Right ventricle myocardium inferior (tissue), 1 donor: ENCODE data around the gene BNIP2. TPM values are rescaled to one million over a fixed set of nuclear protein-coding genes. Genes with fewer than 3 reads are reported as not detected.

Source experiments
- ATAC-seq: fragments of 200-7000 bp; cut with Tn5 transposase; one replicate; pipeline ENCODE4 v1.9.1; 2020; ENCODE audit warnings: mild to moderate bottlenecking, moderate library complexity
- DNase-seq: peaks from one replicate; pipeline ENCODE4 v3.0.0; 2021; ENCODE audit errors: missing footprints
- intact Hi-C: fragments of 100-400 bp; cut with DNase I; formaldehyde crosslinking; loops from one replicate; pipeline ENCODE4 v1.11.0; 2022
- total RNA-seq: library from RNA; stranded (reverse); fragmentation: NEBNext Ultra II Directional; extraction: Animal tissue kit (Norgen Biotek cat#: 25700); gene quantifications from one replicate; pipeline ENCODE4 v1.2.1, GENCODE V29; 2021
- donor health status: DM: no; HTN: yes; CAD: no; lungs with severe emphysema.

BNIP2 gene
- total RNA-seq, 1 donor from 2014 or later: 73.2 TPM

GRCh38 chr15:59694779-59695178, 5.7 kb upstream of the BNIP2 start:
- no peak for ATAC-seq
- intact Hi-C loops: loop anchor here (10.0 kb wide), 1 partner anchor 630 kb away; no protein-coding TSS in a partner anchor

GRCh38 chr15:59691194-59691805, 2.2 kb upstream of the BNIP2 start:
- DNase-seq: no peak
- intact Hi-C loops: loop anchor here (10.0 kb wide), 1 partner anchor 634 kb away; no protein-coding TSS in a partner anchor
- ATAC-seq: no peak

More at GRCh38 chr15:59694779-59695178, 5.7 kb upstream of the BNIP2 start:
- DNase-seq: no peak

- peak; percentile 74 for ATAC-seq
- intact Hi-C loops: loop anchor here (2.0 to 10.0 kb wide), 2 partner anchors 33 to 635 kb away; partner anchors contain the start of gene GTF2A2
- DNase-seq: peak; percentile 95
Measured at GRCh38 chr15:59689626-59690236, 611 bp upstream of the BNIP2 start.

DNA sequence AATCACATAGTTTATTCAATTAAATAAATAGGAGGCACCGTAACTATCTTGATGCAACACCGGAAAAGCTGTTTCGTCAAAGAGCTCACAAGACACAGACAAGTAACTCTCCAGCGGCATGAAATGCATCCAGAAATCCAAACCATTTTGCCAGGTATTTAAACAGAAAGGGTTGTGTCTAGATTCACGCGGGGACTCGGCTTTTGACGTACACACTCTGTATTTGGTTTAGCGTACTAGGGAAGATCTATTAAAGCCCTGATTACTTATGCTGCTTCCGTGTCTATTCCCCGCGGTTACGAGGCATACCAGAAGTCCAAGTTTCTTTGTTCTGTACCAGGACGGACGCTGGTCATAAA, 718 bp downstream of the BNIP2 start:
- ATAC-seq (no peak), DNase-seq (no peak)
- intact Hi-C loops: loop anchor here (2.0 kb wide), 1 partner anchor 32 kb away; the partner anchor contains the start of gene GTF2A2

- intact Hi-C loops: loop anchor here (2.0 kb wide), 1 partner anchor 31 kb away; the partner anchor contains the start of gene GTF2A2
- DNase-seq (no peak), ATAC-seq (no peak)
Measured at GRCh38 chr15:59687836-59688235, 1.3 kb downstream of the BNIP2 start.

DNA sequence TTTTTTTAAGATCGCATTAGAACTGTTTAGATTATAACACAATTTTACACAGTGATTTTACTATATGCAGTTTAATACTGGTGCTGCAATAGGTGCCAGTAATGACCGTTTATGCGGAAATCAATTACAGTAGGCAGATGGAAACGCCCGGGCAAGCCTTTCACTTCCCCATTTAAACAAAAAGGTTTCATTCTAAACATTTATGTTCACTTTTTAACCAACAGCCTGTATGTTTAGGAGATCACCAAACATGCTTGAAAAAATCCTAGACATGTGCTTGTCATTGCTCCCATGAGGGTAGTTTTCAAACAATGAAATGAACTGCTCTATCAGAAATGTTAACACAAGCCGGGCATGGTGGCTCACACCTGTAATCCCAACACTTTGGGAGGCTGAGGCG, 2.7 kb downstream of the BNIP2 start:
- DNase-seq (no peak), ATAC-seq (no peak)
- intact Hi-C loops: no loop called here

DNA sequence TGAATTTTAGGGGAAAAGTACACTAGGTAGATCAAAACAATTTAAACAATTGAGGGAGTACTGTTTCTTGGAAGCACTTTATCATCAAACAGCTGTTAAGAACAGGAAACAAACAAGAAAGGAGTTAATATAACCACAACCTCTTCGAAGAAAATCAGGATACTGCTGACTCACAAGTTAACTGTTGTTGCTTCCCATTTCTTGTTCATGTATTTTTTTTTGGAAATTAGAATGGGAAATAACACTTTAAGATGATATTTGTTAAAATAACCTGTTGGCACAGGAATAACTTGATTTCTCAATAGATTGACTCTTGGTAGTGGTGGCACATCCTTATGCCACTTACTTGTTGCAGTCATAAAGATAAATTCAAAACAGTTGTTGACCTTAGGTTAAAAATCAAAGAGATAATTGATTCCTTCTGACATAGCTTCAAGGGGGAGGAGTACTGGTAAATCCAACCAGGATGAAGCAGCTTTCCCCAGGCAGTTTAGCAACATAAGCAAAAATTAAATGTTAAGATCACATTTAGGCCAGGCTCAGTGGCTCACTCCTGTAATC, 3.3 kb downstream of the BNIP2 start:
- DNase-seq (no peak), ATAC-seq (no peak)
- intact Hi-C loops: no loop called here

DNA sequence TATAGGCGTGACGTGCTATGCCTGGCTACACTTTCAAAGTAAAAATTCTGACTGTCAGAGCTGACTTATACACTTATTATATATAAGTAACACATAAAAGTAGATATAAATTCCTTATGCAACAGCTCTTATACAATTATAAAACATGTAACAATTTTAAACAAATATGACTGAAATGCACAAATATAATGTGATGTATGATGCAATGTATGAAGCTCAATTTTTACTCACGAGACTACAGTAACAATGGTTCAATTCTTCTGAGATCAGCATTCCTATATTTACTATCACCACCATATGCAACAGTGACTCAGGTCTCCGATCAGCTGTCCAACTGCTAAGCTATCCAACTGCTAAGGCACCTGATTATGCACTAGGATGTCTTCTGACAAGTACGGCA, 8.2 kb downstream of the BNIP2 start:
- ATAC-seq: no peak
- DNase-seq: no peak
- intact Hi-C loops: no loop called here

DNA sequence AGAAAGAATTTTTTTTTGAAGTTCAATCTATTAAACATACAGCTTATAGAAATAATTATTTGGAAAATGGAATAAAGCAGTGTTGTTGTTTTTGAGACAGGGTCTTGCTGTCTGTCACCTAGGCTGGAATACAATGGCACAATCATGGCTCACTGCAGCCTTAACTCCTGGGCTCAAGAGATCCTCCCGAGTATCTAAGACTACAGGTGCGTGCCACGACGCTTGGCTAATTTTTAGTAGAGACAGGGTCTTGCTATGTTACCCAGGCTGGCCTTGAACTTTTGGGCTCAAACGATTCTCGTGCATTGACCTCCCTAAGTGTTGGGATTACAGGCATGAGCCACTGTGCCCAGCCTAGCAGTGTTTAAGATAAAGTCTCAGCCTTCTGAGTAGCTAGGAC, 8.8 kb downstream of the BNIP2 start:
- intact Hi-C loops: no loop called here
- no peak for ATAC-seq
- DNase-seq: no peak

DNA sequence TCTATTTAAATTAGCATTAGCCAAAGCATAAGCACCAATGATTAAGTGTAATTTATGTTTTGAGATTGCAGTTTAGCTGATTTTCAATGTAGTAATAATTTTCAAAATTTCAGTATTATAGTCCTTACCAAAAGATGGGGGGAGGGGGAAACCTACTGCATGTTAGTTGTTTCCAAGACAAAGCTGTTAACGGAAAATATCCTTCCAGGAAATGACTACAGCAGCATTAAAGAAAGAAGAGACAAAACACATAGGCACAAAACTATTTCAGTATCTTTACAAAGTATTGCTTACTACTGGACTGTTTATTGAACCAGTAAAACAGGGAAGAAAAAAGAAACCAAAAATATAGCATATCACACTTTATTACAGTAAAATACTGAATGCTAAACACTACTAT, 10.5 kb downstream of the BNIP2 start:
- intact Hi-C loops: no loop called here
- ATAC-seq (no peak), DNase-seq (no peak)

DNA sequence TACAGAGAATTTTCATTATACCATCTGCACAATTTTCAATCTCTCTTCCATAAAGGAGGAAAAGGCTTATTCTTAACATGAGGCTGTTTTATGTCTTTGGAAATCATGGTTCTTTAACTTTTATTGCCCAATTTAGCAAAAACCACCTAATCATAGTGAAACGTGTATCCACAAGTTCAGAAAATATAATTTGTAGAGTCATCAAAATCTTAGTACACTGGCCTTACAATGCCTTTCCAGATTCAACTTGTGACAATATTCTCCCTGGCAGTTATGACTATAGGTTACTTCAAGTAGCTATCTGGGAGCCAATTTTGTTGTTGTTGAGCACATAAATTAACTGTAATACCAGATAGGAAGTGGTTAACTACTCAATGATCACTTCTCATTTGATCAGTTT, 10.9 kb downstream of the BNIP2 start:
- no peak for ATAC-seq
- intact Hi-C loops: no loop called here

GRCh38 chr15:59676565-59676964, 12.6 kb downstream of the BNIP2 start:
- ATAC-seq (no peak), DNase-seq (no peak)
- intact Hi-C loops: no loop called here

More for the DNA sequence above, 10.9 kb downstream of the BNIP2 start:
- no peak for DNase-seq

- DNase-seq (no peak), ATAC-seq (no peak)
- intact Hi-C loops: no loop called here
Measured at GRCh38 chr15:59674361-59674877, 14.7 kb downstream of the BNIP2 start.

DNA sequence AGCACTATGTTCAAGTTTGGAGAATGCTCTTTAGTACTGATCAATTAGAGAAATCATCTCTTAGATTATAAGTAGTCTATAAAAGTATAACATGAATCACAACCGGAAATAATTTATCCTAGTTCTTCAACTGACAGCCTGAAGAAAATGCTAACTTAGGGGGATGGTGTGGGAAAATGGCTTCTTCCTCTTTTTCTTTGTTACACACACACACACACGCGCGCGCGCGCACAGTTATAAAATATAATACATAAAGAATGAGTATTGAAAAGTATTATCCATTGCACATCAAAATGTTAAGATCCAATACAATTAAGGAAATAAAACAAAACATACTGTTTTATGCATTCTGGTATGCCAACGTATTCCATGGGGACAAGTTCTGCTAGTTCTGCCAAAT, 20.6 kb downstream of the BNIP2 start:
- ATAC-seq (no peak), DNase-seq (no peak)
- intact Hi-C loops: no loop called here

GRCh38 chr15:59662260-59662659, 26.9 kb downstream of the BNIP2 start:
- intact Hi-C loops: no loop called here
- no peak for ATAC-seq
- no peak for DNase-seq

DNA sequence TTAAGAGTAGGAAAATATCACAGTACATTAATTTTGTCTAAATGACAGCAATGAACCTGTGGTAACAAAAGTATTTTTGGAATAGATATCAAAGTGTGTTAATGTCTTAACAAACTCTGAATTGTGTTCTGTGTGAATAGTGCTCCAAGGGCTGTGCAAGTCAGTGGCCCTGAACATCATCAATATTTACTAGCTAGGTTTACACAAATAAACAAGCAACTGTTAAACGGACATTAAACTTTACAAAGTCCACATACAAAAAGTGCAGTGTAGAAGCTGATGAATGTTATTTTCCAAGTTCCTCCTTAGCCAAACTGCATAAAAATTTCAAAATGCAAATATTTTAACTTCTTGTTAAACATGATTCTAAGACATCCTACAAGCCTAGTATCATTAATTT, 29.8 kb downstream of the BNIP2 start:
- ATAC-seq: no peak
- intact Hi-C loops: no loop called here
- no peak for DNase-seq

DNA sequence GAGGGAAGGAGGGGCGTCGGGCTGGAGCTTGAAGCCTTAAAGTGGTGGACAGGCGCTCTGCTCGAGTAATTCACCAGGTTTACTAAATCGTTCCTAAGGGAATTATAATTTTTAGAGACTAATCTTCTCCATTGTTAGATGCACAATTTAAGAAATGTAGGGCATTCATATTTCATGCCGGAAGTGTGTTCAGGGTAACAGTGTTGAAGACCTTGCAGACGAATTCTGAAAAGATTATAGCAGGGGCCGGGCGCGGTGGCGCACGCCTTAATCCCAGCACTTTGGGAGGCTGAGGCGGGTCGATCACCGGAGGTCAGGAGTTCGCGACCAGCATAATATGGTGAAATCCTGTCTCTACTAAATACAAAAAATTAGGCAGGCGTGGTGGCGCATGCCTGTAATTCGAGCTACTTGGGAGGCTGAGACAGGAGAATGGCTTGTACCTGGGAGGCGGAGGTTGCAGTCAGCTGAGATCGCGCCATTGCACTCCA, 31.4 kb downstream of the BNIP2 start:
- intact Hi-C loops: loop anchor here (2.0 kb wide), 1 partner anchor 31 kb away; the partner anchor contains the start of gene BNIP2
- no peak for DNase-seq
- no peak for ATAC-seq

GRCh38 chr15:59656897-59657634, 32.1 kb downstream of the BNIP2 start, which contains the start of gene GTF2A2:
TSS of gene GTF2A2 (minus strand) at chr15:59657515. CDS start at chr15:59652277, 5,238 bp downstream.
- ATAC-seq (peak; percentile 100), DNase-seq (peak; percentile 97)
- intact Hi-C loops: loop anchor here (2.0 kb wide), 1 partner anchor 32 kb away; the partner anchor contains the start of gene BNIP2

DNA sequence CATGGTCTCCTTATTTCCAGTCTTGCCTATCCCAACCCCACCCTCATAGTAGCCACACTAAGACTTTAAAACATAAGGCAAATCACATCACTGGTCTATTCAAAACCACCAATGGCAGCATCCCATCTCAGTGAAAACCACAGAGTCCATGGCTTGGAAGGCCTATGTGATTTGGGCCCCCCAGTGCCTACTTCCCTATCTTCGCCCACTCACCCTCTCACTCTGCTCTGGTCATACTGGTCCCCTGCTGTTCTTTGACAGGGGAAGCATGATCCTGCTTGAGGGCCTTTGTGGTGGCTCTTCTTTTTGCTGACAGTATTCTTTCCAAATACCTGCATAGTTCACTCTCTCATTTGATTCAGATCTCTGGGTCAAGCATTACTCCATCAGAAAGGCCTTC, 35.1 kb downstream of the BNIP2 start:
- no peak for ATAC-seq
- DNase-seq: no peak
- intact Hi-C loops: no loop called here
